ENCODE results near the gene PLCH2. TPM values are rescaled to one million over a fixed set of nuclear protein-coding genes. Genes with fewer than 3 reads are reported as not detected.

The PLCH2 gene, protein sequence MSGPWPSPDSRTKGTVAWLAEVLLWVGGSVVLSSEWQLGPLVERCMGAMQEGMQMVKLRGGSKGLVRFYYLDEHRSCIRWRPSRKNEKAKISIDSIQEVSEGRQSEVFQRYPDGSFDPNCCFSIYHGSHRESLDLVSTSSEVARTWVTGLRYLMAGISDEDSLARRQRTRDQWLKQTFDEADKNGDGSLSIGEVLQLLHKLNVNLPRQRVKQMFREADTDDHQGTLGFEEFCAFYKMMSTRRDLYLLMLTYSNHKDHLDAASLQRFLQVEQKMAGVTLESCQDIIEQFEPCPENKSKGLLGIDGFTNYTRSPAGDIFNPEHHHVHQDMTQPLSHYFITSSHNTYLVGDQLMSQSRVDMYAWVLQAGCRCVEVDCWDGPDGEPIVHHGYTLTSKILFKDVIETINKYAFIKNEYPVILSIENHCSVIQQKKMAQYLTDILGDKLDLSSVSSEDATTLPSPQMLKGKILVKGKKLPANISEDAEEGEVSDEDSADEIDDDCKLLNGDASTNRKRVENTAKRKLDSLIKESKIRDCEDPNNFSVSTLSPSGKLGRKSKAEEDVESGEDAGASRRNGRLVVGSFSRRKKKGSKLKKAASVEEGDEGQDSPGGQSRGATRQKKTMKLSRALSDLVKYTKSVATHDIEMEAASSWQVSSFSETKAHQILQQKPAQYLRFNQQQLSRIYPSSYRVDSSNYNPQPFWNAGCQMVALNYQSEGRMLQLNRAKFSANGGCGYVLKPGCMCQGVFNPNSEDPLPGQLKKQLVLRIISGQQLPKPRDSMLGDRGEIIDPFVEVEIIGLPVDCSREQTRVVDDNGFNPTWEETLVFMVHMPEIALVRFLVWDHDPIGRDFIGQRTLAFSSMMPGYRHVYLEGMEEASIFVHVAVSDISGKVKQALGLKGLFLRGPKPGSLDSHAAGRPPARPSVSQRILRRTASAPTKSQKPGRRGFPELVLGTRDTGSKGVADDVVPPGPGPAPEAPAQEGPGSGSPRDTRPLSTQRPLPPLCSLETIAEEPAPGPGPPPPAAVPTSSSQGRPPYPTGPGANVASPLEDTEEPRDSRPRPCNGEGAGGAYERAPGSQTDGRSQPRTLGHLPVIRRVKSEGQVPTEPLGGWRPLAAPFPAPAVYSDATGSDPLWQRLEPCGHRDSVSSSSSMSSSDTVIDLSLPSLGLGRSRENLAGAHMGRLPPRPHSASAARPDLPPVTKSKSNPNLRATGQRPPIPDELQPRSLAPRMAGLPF (N-terminal part only)
- total RNA-seq = 30.7 TPM

DNA sequence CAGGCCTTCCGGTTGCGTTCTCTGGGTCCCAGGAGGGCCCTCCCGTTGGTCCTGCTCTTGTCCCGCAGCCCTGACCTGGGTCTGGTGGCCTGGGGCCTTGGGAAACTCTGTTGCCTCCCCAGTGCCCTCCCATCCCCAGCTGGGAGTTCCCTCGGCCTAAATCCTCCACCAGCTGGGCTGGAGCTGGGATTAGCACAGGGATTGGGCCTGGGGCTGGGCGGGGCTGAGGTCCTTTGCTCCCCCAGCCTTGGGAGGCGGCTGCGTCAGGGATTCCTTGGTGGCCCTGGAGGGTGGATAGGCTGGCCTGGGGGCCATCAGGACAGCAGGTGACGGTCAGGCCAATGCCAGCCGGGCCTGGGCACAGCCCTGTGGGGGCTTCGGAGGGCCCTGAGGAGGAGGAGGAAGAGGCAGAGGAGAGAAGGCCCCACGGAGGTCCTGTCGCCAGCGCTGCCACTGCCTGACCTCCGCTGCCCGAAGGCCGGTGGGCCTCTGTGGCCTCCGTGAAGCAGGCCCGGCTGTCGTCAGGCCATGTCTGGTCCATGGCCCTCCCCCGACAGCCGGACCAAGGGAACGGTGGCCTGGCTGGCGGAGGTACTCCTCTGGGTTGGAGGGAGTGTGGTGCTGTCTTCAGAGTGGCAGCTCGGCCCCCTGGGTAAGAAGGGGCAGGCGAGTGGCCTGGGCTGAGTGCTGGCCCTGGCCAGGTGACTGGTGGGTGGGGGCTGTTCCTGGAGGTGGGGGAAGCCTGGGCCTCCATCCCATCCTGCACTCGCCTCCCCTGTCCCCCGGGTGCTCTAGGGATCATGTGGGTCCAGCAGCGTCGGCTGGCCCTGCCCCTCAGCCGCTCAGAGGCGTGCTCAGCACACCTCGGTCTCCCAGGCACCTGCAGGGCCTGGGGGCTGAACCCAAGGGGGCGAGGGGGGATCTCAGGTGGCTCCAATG lies at the start of gene PLCH2:
Gene PLCH2, plus strand, starts transcription at position 229 of the 939 bp plus-strand sequence. Its CDS starts 300 bp downstream, at position 529.
- intact Hi-C loops (cut with DNase I) = no loop called here
- H3K27me3 ChIP-seq = no peaks in the 10 kb centered on the region

DNA sequence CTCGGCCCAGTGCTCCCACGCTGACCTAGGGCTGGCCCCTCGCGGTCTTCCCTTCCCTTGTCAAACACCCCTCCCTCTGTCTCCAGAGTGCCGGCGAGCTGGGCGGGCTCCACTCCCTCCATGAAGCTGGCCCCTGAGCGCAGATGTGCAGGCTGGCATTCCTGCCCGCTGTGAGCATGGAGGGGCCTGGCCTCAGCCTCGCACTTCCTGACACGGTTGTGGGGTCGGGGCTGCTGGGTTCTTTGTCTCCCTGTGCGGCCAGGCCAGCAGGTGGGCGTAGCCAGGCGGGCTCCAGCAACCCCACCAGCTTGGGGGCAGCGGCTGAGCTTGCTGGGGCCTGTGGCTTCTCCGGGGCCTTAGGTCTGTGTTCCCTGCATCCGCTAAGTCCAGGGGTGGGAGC lies 49.5 kb upstream of the PLCH2 start:
- H3K36me3 ChIP-seq = no peaks in the 10 kb centered on the region
- intact Hi-C loops (cut with DNase I) = no loop called here
- no peak overlapping the region for H3K27ac ChIP-seq
- H3K4me3 ChIP-seq = no peak overlapping the region
- no peaks in the 10 kb centered on the region for H3K9me3 ChIP-seq
- H3K4me1 ChIP-seq = peaks cover 13% of the 10 kb centered on the region
- no peak for TF ChIP-seq POLR2A (IDR thresholded peaks at IDR 0.05)
- TF ChIP-seq, protein P1, sequence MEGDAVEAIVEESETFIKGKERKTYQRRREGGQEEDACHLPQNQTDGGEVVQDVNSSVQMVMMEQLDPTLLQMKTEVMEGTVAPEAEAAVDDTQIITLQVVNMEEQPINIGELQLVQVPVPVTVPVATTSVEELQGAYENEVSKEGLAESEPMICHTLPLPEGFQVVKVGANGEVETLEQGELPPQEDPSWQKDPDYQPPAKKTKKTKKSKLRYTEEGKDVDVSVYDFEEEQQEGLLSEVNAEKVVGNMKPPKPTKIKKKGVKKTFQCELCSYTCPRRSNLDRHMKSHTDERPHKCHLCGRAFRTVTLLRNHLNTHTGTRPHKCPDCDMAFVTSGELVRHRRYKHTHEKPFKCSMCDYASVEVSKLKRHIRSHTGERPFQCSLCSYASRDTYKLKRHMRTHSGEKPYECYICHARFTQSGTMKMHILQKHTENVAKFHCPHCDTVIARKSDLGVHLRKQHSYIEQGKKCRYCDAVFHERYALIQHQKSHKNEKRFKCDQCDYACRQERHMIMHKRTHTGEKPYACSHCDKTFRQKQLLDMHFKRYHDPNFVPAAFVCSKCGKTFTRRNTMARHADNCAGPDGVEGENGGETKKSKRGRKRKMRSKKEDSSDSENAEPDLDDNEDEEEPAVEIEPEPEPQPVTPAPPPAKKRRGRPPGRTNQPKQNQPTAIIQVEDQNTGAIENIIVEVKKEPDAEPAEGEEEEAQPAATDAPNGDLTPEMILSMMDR (IDR thresholded peaks at IDR 0.05) = no peak
- TF ChIP-seq POLR2AphosphoS5 (IDR thresholded peaks at IDR 0.05; ENCODE audit: insufficient read depth in 1 of 2, low read depth in 1 of 2) = no peak
- DNase-seq (ENCODE audit: extremely low spot score in 2 of 2) = no peak
- no peaks in the 10 kb centered on the region for H3K27me3 ChIP-seq

More for the DNA sequence above, at the start of gene PLCH2:
- Histone ChIP-seq H3K4me1 (peaks cover 12% of the 10 kb centered on the region), H3K27ac (no peak within 1 kb of the TSS), H3K36me3 (no peaks in the 10 kb centered on the region), H3K4me3 (no peak within 1 kb of the TSS), H3K9me3 (no peaks in the 10 kb centered on the region)
- DNase-seq (ENCODE audit: extremely low spot score in 2 of 2) = no peak
- TF ChIP-seq POLR2AphosphoS5 (IDR thresholded peaks at IDR 0.05; ENCODE audit: insufficient read depth in 1 of 2, low read depth in 1 of 2) (no peak), POLR2A (IDR thresholded peaks at IDR 0.05) (no peak)
- TF ChIP-seq, protein P1 (IDR thresholded peaks at IDR 0.05) = no peak

DNA sequence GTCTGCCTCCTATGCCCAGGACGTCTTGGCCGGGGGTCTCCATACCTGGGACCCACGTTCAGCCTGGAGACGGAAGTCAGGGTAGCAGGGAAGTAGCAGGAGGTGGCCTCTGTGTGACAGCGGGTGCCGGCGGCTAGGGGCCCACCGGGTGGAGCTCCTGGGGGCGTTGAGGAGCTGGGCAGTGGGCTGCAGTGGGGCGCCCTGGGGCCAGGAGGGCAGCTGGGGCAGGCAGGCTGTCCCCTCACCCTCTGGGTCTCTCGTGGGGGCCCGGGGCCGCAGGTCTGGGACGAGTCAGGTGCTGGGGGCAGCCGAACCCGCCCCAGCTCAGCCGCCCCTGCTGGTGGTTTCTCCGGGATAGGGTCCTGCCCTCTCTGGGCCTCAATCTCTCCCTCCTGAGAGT lies 49.0 kb upstream of the PLCH2 start:
- DNase-seq (ENCODE audit: extremely low spot score in 2 of 2) = no peak
- no peaks in the 10 kb centered on the region for H3K9me3 ChIP-seq
- no peak overlapping the region for H3K27ac ChIP-seq
- intact Hi-C loops (cut with DNase I) = no loop called here
- H3K4me1 ChIP-seq = peaks cover 13% of the 10 kb centered on the region
- TF ChIP-seq, protein P1 (IDR thresholded peaks at IDR 0.05) = no peak
- TF ChIP-seq POLR2A (IDR thresholded peaks at IDR 0.05) = no peak
- no peak for TF ChIP-seq POLR2AphosphoS5 (IDR thresholded peaks at IDR 0.05; ENCODE audit: insufficient read depth in 1 of 2, low read depth in 1 of 2)
- no peaks in the 10 kb centered on the region for H3K27me3 ChIP-seq
- H3K4me3 ChIP-seq = no peak overlapping the region
- H3K36me3 ChIP-seq = no peaks in the 10 kb centered on the region

DNA sequence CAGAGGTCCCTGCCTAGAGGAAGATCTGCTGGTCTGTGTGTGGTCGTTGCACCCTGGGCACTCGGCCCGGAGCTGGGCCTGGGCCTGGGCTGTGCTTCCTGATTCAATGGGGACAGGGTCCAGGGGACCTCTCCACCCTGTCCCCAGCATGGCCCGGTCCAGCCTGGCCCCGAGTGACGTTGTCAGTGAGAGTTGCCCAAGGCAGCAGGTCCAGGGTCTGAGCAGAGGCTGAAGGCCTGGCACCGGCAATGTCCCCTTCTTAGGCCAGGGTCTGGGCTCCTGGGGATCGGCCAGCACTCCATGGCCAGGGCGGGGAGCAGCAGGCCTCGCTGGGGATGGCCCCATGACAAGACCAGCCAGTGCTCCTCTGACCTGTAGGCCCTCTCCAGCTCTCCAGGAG lies 48.1 kb upstream of the PLCH2 start:
- intact Hi-C loops (cut with DNase I) = no loop called here
- no peak overlapping the region for H3K27ac ChIP-seq
- H3K4me1 ChIP-seq = peaks cover 13% of the 10 kb centered on the region
- no peaks in the 10 kb centered on the region for H3K9me3 ChIP-seq
- H3K27me3 ChIP-seq = no peaks in the 10 kb centered on the region
- no peak overlapping the region for H3K4me3 ChIP-seq
- TF ChIP-seq, protein P1 (IDR thresholded peaks at IDR 0.05) = no peak
- TF ChIP-seq POLR2AphosphoS5 (IDR thresholded peaks at IDR 0.05; ENCODE audit: insufficient read depth in 1 of 2, low read depth in 1 of 2) (no peak), POLR2A (IDR thresholded peaks at IDR 0.05) (no peak)
- no peak for DNase-seq (ENCODE audit: extremely low spot score in 2 of 2)
- no peaks in the 10 kb centered on the region for H3K36me3 ChIP-seq
